Measurements from ENCODE around the gene DDIT4.

DNA sequence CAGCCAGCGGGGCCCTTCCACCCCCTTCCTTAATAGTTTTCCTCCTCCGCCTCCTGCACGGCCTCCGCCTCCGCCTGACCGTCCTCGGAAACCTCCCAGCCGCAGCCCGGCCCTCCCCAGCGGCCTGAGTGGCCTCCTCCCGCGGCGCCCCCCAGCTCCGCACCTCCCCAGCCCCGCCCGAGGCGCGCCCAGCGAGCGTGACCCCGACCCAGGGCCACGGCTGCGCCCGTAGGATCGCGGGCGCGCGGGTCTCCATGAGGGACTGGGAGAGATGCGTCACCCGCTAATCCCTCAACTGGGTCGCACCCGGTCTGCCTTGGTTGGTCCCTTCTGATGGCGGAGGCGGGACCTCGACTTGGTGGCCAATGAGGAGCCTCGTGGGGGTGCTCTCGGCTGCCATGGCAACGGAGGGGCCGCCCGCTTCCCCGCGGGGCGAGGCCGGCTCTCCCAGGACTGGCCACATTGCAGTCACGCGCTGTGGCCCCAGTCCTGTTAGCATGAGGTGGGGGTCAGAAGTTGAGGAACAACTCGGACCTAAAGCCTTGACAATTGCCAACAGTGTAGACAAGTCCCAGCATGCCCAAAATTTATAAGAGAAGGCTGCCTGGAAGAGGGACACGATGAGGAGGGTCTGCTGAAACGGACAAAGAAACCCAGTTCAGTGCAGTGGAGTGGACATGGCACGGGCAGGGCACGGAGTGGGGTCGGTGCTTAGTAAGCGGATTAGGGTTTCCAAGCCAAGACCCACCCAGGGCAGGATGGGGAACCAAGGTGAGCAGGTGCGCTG is 24.3 kb downstream of the DDIT4 start:
- peak; percentile 65 for TF ChIP-seq MYC (IDR thresholded peaks at IDR 0.05; ENCODE audit: low read depth, low read length)
- peak; percentile 58 for TF ChIP-seq POLR2A (IDR thresholded peaks at IDR 0.05; ENCODE audit: extremely low read depth, insufficient read length)
- no peak for TF ChIP-seq CTCF (IDR thresholded peaks at IDR 0.05; ENCODE audit: low read depth, low read length)
- TF ChIP-seq, protein P1, sequence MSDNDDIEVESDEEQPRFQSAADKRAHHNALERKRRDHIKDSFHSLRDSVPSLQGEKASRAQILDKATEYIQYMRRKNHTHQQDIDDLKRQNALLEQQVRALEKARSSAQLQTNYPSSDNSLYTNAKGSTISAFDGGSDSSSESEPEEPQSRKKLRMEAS (IDR thresholded peaks at IDR 0.05; ENCODE audit: low read depth, low read length), result peak; percentile 64

Data from NB4 (cell line).